Hepatic stellate cell (primary cell): Measurements from ENCODE around the gene ABCA2.

Source experiments
- DNase-seq: peaks from one replicate; pipeline ENCODE4 v3.0.0; 2011; ENCODE audit warnings: low spot score

ABCA2 gene

DNA sequence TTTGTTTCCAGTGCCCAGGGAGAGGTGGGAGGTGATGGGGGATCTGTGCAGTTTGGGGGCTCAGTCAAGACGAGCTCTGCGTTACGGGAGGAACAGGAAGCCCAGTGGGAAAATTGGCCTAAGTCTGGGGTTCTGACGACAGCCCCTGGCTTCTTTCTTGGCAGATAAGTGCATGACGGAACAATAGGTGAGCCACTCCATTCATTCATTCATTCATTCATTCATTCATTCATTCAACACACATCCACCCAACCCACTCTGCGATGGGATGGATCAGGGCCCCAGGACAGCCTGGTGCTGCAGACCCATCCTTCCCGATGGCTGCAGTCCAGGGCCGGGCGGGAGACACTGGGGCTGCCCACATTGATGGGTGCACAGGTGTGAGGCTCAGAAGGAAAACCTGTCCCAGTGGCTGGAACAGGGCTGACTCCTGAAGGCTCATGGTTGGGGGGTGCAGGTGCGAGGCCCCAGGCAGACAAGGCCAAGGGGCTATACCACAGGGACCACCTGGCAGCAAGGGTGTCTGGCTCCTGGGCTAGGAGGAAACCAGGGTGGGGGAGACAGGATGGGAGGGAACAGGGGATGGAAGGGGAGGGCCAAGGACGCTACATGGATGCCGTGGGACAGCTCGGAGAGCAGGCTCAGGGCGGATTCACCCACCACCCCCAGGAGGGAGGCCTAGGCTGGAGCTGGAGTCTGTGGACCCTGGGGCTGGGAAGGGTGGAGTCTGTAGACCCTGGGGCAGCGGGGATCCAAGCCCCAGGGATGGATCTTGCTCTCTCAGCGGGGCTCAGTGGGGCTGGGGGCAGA is 47.2 kb downstream of the ABCA2 start:
- no peak for DNase-seq

DNA sequence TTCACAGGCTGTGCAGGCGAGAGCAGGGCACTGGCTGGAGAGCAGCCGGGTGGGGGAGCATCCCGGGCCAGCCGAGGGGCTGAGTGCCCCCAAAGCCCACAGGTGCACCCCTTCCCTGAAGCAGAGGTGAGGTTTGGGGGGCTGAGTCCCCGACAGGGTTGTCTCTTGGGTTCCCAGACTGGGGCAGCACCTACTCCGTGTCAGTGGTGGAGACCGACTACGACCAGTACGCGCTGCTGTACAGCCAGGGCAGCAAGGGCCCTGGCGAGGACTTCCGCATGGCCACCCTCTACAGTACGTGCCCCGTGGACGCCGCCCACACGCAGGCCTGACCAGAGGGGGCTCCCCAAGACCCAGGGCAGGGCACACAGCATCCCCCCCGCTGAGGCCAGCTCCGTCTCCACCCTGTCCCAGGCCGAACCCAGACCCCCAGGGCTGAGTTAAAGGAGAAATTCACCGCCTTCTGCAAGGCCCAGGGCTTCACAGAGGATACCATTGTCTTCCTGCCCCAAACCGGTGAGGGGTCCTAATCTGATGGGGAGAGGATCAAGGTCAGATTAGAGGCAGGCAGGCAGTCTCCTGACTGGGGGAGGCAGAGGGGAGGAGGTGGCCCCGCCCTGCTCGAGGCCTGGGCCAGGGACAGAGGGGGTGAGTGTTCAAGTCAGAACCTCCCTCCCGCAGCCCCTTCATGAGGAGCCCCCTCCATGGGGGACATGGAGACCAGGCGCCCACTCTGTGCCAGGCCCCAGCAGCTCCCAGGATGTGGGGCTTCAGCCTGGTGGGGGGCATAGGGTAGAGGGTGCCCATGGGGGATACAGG is 48.1 kb downstream of the ABCA2 start:
- no peak for DNase-seq

DNA sequence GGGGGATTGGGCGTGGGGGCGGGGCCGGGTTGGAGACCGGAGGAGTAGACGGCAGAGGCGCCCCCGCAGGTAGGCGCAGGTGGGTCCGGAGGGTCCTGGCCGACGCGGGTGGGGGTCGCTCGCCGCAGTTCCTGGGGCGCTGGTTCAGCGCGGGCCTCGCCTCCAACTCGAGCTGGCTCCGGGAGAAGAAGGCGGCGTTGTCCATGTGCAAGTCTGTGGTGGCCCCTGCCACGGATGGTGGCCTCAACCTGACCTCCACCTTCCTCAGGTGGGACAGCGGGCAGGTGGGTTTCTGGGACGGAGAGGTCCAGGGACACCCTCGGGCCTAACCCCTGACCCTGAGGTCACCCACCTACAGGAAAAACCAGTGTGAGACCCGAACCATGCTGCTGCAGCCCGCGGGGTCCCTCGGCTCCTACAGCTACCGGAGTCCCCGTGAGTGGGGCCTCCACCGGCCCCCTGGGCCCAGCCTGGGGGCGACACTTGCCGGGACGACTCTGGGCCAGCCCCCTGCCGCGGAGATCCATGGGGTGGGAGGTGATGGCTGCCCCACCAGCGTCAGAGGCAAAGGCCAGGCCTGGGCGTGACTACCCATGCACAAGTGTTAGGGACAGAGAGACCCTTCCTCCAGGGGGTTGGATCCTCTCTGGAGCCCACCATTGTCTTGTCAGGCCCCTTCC is 49.0 kb downstream of the ABCA2 start:
- DNase-seq = no peak

- DNase-seq = peak; percentile 95
Measured at GRCh38 chr9:136978073-136978864, 49.8 kb downstream of the ABCA2 start.

DNA sequence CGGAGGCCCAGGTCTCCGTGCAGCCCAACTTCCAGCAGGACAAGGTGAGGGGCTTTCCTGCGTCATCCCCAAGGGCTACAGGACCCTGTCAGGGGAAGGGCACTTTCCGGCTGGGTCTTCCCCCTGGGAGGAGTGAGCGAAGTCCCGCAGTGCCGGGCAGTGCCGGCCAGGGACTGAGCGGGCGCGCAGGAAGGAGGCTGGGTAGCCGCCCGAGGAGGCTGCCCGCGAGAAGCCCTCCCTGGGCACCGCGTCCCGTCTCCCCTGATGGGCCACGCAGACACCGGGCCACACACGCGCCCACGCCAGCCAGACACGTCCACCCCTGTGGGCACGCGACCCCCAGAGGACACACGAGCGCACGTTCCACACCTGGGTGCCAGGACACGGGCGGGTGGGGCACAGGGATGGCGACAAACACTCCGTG is 50.4 kb downstream of the ABCA2 start:
- no peak for DNase-seq

GRCh38 chr9:136977223-136977622 is 50.8 kb downstream of the ABCA2 start, which contains the start of gene PTGDS:
Gene PTGDS, plus strand, starts transcription at chr9:136977504. Its CDS starts 75 bp downstream, at chr9:136977579.
- no peak for DNase-seq

- DNase-seq = no peak
Measured at GRCh38 chr9:136975644-136976043, 52.4 kb downstream of the ABCA2 start.

DNA sequence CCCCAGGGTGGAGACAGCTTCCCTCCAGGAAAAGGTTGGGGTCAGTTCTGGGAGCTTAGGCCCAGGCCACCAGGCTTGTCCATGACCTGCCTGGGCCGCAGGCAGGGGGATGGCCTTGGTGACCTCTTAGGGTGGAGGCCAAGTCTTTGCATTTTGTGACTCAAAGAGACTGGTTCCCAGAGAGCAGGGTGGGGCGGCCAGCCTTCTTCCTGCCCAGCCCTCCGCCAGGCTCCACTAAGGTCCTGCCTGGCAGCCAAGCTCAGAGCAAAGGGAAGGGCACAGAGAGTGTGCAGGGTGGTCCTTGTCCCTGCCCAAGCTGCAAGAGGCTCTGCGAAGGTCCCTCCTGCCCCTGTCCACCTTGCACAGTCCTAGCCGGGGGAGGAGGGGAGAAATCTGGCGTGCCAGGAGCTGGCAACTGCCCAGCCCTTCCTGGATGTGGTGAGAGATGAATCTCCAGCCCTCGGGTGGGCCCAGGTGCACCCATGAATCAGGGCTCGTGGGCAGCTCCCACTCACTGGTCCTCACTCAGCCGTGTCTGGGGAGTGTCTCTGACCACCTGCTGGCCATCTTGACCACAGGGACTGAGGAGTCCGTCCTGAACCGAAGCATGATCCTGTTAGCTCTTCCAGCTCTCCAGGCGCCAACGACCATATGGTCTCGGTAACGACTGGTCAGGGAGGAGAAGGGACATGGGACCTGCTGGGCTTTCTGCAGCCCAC is 53.1 kb downstream of the ABCA2 start:
- no peak for DNase-seq

- DNase-seq = no peak
Measured at GRCh38 chr9:136973618-136974617, 54.1 kb downstream of the ABCA2 start.

DNA sequence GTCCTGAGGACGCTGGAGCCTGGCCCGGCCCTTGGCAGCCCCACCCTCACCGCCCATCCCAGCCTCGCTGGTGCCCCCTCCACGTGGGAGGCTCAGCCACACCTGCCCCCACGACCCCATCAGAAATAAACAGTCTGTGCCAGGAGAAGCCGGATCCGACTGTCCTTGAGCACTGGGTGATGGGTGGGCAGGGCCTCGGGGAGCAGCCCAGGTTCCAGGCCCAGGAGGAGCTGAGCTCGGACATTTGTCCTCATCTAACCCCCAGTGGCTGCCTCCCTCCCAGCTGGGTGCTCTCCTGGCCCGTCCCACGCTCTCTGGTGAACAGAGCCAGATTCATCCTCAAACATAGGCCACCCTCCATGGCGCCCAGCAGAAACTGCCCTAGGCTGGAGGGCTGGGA is 55.3 kb downstream of the ABCA2 start:
- no peak for DNase-seq

- no peak for DNase-seq
Measured at GRCh38 chr9:136972335-136972734, 55.7 kb downstream of the ABCA2 start.

GRCh38 chr9:136971746-136972145 is 56.3 kb downstream of the ABCA2 start:
- no peak for DNase-seq

DNA sequence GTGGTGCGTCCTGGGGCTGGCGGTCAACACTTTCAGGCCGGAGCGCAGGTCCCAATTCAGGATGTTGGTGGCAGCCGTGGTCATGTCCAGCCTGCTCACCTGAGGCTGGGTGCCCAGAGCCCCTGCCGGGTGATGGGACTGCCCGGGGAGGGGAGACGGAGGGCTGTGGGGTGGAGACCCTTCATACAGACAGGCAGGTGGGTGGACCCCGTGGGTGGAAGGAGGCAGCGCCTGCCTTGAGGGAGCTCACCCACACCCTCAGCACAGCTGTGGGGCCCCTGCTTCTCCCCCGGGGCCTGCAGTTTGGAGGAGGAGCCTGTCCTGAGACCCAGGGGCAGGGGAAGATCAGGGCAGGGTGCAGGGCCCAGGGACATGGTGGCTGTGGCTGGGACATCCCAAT is 57.7 kb downstream of the ABCA2 start:
- no peak for DNase-seq

- DNase-seq = no peak
Measured at GRCh38 chr9:136969774-136970173, 58.3 kb downstream of the ABCA2 start.

DNA sequence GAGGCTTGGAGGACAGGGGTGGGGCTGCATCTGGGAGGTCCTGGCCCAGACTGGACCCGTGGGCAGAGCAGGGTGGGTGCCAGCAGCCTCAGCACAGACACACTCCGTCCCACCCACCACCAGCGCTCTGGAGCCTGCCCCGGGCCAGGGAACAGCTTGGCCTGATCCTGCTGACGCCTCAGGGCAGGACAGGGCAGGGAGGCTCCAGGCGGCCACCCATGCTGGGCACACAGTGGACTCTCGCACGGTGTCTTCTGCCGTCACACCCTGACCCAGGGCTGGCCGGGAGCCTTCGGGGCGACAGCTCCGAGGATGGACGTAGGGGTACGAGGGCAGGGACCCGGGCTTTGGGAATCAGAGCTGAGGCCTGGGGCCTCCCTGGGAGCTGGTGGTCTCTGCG is 58.9 kb downstream of the ABCA2 start:
- DNase-seq = no peak

DNA sequence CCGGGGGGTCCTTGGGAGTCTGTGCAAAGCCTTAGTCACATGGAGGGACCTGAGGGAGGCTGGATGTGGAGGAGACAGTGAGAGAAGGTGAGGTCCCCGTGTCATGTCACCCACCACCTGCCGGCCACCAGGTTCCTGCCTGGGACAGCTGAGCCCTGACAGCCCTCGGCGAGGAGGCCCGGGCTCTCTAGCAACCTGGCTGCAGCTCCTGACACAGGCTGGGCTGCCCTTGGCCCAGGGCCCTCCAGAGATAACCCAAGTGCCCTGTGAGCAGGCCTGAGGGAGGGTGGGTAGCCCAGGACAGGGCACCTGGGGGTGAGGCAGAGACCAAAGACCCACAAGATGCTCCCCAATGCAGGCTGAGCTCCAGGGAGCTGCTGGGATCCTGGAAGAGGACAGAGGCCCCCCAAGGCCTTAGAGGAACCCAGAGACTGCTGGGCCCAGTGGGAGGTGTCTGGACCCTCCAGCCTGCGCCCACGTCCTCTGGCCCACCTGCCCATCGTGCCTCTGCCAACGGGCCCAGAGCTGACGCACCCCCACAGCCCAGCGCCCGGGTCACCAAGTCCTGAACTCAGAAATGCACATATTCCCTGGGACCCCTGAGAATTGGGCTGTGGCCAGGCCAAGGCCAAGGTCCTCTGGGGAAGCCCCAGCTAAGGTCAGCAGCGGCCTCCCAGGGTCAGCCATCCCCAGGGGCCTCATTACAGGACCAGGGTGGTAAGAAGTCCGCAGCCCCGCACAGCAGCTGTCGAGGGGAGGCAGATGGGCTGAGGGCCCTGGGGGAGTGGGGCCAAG is 59.5 kb downstream of the ABCA2 start:
- no peak for DNase-seq

DNA sequence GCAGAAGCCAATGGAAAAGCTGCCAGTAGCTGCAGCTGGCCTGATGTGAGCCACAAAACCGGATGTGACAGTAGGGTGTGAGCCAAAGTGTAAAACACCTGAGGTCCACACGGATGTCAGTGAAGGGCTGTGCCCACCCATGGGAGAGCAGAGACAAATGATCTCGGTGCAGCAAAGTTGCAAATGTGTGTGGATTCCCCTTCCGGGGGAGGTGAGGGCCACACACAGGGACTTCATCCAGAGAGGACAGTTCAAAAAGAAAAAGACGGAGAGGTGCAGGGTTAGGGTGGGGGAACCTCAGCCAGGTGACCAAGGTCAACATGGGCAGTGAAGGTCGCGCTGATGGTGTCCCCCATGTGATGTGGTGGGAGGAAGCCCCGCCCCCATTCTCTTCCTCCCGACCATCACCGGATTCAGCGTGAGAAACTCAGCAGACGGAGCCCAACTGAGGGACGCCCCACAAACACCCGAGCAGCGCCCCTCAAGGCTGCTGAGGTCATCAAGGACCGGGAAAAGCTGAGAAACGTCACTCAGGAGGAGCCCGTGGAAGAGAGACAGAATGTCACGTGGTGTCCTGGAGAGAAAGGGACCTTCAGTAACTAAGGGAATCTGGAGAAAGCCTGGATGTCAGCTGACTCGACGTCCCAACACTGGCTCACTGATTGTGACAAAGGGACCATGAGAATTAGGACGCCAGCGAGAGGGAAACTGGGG is 62.1 kb downstream of the ABCA2 start:
- DNase-seq = peak; percentile 55

DNA sequence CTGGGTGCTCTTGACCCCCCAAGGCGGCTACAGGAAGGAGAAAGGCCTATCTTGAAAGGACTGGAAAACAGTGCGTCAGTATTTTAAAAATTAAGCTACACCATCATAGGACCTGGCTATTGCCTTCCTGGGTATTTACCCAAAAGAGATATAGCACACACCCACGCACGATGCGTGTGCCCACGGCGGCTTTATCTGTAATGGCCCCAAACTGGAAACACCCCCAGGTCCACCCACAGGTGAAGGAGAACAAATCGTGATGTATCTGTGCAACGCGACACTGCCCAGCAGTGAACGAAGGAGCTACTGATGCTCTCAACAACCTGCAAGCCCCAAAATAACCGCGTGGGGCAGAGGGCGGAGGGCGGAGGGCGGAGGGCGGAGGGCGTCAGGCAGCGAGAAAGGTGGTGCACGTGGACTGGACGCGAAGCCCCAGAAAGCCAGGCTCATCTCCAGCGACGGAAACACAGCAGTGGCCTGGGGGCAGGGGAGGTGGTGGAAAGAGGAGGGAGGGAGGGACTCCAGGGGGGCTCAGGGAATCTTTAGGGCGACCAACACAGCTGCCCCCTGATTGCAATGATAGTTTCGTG is 63.1 kb downstream of the ABCA2 start:
- DNase-seq = no peak
